Medulla oblongata (tissue), 1 donor: Measurements from ENCODE around the gene ZNF407.

Experiments
- DNase-seq: peaks from one replicate; pipeline ENCODE4 v3.0.0-alpha.2; 2015; ENCODE audit errors: extremely low spot score

ZNF407 gene

DNA sequence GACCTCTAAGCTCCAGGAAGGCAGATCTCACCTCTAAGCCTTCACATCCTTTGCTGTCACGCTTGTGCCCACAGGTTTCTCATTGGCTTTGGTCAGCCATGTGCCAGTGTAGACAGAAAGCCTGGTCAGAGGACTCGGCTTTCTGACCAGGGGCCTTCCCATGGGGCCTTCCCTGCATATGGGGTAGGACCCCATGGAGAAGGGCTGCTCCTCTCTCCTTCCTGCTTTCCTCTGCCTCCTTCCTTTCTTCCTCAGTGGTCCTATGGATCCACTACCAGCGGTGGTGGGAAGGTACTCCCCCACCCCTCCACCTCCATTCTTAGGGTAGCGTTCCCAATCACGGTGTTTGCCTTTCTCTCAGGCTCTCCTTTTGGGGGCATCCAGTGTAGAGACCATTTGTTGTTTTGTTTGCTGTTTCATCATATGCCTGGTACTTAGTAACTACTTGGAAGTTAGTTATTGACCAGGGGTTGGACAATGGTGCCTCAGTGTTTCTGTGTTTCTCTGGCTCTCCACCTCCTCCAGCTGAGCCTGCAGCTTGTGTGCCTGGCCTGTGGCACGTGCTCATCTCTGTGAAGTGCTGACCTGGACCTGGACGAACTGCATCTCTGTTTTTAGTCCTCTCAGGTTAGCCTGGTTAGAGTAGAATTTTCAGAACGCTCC, 71.6 kb downstream of the ZNF407 start:
- no peak for DNase-seq

DNA sequence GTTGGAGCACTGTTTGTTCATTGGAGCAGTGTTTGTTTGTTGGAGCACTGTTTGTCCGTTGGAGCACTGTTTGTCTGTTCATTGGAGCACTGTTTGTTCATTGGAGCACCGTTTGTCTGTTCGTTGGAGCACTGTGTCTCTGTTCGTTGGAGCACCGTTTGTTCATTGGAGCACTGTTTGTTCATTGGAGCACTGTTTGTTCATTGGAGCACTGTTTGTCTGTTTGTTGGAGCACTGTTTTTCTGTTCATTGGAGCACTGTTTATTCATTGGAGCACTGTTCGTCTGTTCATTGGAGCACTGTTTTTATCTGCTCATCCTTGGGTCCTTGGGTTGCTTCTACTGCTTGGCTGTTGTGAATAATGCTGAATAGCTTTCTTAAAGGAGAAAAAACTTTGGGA, 74.7 kb downstream of the ZNF407 start:
- no peak for DNase-seq

- no peak for DNase-seq
Observed at GRCh38 chr18:74674487-74674886, 76.8 kb downstream of the ZNF407 start.

DNA sequence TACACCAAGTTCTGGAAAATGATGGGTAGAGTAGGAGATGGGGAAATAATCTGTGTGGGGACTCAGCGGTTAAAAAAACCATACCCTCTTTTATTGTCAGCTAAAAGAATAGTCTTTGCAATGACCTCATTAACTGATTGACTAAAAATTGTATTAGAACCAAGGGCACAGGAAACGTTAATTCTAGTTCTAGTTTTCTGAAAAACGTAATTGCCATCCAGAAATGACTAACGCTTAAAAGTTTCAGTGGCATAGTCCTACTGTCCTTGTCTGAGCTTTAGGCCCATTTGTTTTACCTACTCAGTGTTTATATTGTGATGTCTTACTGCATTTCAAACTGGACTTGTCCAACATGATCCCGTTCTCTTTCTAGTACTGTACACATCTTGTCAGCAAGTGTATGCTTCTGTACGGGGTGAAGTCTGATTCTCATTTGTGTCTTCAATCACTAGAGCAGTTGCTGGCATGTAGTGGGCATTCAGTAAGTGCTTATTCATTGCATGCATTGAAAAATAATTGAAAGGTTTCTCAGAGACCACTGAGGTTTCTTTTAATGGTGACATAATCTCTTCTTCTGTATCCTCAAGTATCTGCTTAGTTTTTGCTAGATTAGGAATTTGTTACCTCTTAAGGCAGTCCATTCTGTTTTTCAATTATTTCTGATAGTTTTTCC, 81.5 kb downstream of the ZNF407 start:
- DNase-seq = no peak

DNA sequence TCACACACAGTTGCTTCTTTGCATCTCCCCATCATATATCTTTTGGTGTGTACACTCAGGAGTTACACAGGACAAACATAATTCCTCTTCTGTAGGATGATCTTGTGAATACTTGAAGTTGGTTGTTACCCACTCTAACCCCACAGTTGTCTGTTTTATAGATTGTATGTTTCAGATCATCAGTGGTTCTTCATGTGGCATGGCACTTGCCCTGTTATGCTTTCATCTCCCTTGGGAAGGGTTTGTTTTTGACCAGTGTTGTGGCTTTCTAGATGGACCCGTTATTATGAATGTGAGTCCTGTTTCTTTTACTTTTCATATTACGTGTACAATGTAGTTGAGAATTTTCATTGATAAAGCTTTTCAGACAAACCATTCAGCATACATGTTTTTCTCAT, 82.0 kb downstream of the ZNF407 start:
- DNase-seq = no peak

GRCh38 chr18:74682141-74682990, 84.7 kb downstream of the ZNF407 start:
- DNase-seq = no peak

DNA sequence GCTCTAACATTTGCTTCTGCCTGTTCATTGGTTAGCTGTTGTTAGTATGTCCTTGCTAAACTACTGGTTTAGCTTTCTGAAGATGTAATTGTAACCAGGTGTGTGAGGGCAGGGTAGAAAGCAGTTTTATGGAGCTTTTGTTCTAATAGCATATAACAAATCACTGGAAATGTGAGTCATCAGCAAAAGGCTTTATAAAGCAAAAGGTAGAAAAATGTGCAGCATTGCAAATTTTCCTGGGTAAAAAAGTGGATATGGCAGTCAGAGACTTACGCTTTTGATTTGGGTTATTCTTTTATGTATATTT, 85.3 kb downstream of the ZNF407 start:
- DNase-seq = no peak

GRCh38 chr18:74683573-74683972, 85.9 kb downstream of the ZNF407 start:
- no peak for DNase-seq

- no peak for DNase-seq
Observed at GRCh38 chr18:74689251-74689650, 91.6 kb downstream of the ZNF407 start.

DNA sequence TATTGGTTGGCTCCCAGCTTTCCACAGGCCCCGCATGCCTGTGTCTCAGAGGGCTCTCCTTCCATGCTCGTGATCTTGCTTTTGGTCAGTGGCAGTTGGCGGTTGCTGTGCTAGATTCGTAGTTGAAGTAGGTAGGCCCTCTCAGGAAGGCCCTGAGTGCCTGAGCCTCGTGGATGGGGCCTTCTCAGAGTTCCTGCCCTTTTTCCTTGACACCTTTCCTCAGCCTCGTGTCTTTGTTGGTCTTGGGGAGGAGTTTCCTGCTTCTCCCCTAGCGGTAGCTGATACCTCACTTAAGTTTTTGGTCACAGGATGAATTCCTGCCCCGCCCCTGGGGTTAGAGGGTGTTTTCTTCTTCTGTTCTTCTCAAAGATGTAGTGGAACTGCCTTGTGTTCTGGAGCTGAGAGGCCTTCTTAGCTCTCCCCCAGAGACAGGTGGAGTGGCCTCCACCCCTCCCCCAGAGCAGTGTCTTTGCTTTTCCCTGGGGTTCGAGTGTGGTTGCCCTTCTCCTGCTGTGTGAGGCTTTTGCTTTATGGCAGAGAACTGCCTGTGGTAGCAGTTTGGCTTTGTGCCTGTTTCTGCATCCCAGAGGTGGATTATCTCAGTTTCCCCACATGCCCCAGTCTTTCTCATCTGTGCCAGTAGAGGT, 94.8 kb downstream of the ZNF407 start:
- DNase-seq = no peak

DNA sequence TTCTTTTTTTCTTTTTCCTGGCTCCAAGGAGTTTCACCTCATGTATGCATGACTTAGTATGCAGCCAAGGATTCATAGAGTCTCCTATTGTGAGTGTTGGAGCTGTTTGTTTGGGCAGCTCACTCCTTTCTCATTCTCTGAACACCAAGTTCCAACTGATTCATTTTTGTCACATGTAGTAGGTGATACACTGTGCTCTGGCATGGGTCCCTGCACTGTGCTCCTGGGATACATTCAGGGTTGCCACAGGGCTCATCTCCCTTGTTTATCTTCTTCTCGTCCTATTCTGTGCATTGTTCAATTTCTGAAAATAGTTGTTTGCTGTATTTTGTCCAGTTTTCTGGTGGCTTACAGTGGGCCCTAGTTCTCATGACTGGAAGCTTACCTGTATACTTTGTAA, 96.8 kb downstream of the ZNF407 start:
- no peak for DNase-seq

GRCh38 chr18:74695170-74695569, 97.5 kb downstream of the ZNF407 start:
- no peak for DNase-seq

- no peak for DNase-seq
Observed at GRCh38 chr18:74698881-74699280, 101.2 kb downstream of the ZNF407 start.

DNA sequence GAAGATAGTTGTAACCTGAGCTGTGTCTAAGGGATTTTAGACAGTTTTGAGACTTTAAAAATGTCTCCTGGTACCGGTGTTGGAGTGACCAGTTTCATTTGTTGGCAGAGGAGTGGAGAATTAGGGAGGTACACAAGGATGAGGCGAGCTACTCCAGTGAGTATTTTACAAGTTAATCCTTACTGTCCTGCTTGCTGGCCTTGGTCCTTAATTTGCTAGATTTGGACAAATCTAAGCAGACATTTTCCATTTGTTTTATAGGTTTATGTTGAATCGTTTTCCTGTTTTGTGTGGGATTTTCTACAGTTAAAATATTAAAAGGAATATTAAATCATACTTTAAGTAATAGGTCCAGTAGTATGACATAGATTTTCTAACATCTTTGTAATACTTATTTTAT, 101.8 kb downstream of the ZNF407 start:
- DNase-seq = no peak

- DNase-seq = no peak
Observed at GRCh38 chr18:74702950-74703349, 105.3 kb downstream of the ZNF407 start.

- no peak for DNase-seq
Observed at GRCh38 chr18:74708169-74708568, 110.5 kb downstream of the ZNF407 start.

GRCh38 chr18:74709452-74709851, 111.8 kb downstream of the ZNF407 start:
- DNase-seq = no peak

GRCh38 chr18:74714120-74714519, 116.5 kb downstream of the ZNF407 start:
- DNase-seq = no peak

DNA sequence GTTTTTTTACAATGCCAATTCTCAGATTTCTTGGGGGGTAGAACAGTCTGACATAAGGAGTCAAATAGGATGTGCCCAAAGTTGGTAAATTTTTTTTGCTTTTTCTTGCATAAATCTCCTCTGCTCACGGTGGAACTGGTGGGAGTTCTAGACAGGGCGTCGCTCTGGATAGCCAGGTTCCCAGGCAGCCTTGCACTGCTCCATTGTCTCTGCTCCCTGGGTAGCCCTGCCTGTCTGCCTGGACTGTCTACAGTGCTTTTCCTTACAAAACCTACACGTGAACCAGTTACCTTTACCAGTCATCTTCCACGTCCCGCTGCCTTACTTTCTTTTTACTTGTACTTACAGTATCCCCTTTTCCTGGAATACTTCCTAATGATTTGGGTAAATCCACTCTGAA, 117.1 kb downstream of the ZNF407 start:
- no peak for DNase-seq

DNA sequence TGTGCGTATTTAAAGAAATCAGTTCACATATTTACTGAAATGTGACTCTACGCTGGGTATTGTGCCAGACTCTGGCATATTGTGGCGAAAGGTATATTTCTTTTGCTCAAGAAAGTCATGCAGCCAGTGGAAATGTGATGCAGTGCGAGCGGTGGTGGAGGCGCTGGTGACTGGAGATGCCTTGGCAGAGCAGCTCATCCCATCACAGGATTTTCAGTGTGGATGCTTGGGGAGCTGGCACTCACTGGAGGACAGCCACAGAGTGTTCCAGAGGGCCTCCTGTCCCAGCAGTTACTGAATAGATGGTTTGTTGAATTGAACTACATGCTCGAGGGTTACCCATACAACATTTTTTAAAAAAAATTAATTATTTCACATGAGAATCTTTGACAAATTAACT, 117.6 kb downstream of the ZNF407 start:
- peak; percentile 85 for DNase-seq

DNA sequence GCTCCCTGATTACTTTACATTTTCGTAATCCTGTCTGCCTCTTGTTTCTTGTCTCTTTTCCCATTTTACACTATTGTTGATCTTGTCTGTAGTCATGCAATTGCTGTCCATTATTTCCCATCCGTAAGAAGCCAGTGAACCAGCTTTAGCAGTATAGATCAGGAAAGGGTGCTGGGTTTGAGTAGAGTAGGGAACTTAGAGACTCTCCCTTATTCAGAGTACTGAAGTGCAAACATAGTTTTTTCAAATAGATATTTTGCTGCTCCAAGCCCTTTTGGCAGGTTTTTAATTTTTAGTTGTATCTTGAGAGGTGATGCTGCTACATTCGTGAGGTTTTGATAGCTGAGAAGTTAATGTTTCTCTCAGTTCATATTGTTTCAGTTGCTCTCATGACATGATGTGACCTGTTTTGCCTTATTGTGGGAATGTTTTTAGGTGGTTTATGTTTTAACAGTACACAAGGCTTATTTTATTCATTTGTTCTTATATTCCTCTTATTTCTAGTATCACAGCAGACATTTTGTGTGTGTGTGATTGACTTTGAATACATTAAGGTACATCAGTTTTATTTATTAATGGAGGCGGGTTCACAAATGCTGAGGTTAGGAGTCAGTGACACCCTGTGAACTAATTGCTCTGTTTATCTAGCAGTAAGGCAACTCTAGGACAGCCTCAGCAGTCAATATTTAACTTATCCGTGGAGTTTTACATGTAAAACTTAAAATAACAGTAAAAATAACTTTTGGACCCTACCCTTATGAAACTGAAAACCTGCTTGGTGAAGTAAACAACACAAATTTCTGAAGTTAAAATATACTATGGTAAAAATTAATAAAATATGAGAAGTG, 118.4 kb downstream of the ZNF407 start:
- DNase-seq = no peak

DNA sequence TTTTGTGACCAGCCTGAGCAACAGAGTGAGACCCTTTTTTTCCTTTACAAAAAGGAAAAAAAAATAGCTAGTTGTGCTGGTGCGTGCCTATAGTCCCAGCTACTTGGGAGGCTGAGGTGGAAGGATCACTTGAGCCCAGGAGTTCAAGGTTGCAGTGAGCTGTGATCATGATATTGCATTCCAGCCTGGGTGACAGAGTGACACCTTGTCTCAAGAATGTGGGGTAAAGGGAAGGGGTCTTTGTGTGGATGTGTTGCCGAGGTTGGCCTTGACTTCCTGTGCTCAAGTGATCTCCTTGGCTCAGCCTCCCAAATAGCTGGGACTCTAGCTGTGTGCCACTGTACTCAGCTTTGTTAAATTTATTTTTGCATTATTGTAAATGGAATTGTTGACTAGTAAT, 120.6 kb downstream of the ZNF407 start:
- DNase-seq = no peak
